8988T (cell line): Measurements from ENCODE around the gene MBNL1.

Source experiments
- DNase-seq: peaks from one replicate; pipeline ENCODE4 v3.0.0; 2011

Gene MBNL1

GRCh38 chr3:152254041-152254440 is 14.7 kb upstream of the MBNL1 start:
- DNase-seq, result no peak

GRCh38 chr3:152255290-152255689 is 13.4 kb upstream of the MBNL1 start:
- no peak for DNase-seq

DNA sequence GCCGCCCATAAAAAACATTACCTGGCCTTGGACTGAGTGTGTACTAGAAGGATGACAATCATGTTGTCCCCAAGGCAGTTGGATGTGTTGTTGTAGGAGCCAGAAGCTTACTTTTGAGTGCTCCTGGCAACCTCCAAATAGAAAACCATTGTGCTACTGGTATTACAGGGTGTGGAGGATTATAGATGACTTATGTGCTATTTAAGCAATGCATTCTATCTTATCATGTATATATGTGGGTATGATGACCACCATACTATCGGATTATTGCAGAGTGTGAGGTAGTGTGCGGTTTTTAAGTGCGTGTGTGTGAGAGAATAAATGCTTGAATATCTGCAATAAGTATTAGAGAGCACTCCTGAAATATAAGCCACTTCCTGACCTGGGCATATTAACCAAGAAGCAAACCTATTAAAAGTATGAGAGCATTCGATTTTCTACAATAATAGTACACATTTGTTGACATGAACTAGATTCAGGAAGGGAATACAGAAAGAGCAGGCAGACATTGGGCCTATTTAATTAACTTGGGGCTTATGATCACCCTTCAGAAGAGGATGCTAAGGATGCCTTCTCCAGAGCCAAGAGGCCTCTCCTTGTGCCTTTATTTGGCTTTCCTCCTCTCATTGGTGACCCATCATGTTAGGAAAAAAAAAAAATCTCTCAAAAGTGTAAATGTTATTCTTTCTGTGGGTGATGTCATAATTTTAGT is 11.7 kb upstream of the MBNL1 start:
- no peak for DNase-seq

DNA sequence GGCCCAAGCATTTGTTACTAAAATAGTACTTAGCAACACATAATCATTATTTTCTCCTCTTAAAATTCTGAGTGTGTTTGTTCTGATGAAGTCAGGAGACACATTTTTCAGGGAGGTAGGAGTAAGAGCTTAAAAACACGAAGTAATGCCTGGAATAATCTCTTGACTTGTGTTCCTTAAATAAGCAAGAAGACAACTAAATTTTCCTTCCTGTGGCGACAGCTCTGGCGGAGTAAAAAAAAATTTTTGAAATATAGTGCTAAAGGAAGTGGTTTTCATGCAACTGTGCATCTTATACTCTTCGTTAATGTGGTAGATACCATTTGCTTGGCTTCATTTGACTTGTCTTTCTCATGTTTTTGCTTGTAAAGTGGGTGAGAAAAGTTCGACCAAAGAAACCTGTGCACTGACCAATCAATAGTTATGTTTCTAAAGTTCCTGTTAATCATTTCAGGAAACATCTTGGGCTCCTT is 11.1 kb upstream of the MBNL1 start:
- DNase-seq, result no peak

- no peak for DNase-seq
These were observed 10.0 kb upstream of the MBNL1 start for GRCh38 chr3:152258448-152259393.

DNA sequence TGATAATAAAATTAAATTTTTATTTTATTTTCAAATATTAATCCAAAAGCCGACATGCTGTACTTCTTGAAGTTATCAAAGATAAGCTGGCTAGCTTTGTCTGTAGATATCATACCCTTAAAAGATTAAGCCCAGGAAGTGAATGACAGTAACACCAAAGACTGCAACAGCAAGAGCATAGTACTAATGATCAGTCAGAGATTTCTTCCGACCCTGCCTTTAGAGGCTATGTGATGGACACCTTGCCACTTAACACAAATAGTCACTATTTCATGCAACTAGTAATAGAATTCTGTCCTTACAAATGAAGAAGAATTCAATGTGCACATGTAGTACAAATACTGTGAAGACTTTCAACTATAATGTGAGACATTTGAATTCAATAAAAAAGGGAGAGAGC is 9.3 kb upstream of the MBNL1 start:
- DNase-seq, result no peak

- no peak for DNase-seq
These were observed 8.7 kb upstream of the MBNL1 start for GRCh38 chr3:152260026-152260425.

DNA sequence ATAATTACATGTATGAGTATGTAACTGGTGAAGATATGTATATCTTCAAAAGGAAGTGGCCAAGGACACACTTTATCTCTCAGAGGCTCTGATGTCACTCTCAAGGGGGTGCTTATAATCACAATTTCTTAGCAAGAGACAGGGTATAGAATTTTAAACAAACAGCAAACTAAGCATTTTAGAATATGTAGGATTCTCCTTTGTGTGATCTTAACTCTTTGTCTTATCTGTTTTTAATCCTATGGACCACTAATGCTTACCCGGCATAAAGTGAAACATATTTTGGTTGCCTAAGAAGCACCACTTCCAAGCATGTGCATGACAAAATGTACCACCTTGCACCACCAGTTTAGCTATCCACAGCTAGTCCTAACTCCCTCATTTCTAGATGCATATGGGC is 8.2 kb upstream of the MBNL1 start:
- no peak for DNase-seq

GRCh38 chr3:152261329-152261728 is 7.4 kb upstream of the MBNL1 start:
- DNase-seq, result no peak

DNA sequence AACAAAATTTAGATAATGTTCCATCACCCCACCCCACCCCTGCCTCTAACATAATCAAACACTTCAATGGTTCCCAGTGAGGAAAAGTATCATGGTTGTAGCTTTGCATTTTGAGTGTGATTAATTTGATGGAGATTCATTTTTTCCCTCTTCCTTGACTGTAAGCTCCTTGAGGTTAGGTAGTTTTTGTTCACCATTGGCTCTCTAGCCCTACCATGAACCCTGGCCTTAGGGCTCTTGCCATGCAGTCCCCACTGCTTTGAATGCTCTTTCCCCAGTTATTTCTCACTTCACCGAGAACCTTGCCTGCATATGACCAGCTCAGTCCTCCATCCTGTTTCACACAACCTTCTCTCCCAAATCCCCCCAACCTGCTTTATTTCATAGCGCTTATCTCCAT is 5.0 kb upstream of the MBNL1 start:
- no peak for DNase-seq

- DNase-seq, result no peak
These were observed 4.4 kb upstream of the MBNL1 start for GRCh38 chr3:152264378-152264777.

DNA sequence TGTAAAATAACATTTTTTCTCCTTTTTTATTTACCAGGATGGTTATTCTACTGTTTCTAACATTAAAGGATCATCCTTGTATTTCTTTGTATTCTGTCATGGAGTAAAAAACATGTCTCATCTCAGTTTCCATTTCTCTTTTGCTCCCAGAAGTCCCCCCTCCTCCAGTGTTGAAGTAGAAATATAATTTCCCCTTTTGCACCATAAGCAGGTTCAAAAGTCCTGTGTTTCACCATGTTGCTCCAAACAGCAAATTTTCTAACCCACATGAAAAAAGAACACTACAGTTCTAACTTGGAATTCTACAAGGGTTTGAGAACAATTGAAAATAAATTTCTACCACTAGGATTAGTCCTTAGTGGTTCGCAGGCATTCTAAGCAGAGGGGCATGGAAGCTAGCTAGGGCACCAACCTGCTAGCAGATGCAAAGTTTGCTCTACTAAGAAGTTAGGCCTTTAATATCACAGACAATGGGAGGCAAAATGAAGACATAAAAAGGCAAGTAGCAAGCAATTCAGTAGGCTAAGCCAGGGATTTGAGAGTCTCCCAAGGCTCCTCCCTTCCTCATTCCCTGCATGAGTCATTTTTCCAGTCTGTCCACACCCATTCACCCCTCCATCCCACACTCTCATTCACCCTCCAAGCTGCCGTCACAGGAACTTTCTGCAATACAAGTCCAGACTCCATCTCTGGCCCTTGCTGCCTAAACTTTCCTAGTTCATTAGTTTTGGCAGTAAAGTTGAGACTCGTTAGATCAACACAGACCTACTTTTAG is 2.3 kb upstream of the MBNL1 start:
- no peak for DNase-seq

DNA sequence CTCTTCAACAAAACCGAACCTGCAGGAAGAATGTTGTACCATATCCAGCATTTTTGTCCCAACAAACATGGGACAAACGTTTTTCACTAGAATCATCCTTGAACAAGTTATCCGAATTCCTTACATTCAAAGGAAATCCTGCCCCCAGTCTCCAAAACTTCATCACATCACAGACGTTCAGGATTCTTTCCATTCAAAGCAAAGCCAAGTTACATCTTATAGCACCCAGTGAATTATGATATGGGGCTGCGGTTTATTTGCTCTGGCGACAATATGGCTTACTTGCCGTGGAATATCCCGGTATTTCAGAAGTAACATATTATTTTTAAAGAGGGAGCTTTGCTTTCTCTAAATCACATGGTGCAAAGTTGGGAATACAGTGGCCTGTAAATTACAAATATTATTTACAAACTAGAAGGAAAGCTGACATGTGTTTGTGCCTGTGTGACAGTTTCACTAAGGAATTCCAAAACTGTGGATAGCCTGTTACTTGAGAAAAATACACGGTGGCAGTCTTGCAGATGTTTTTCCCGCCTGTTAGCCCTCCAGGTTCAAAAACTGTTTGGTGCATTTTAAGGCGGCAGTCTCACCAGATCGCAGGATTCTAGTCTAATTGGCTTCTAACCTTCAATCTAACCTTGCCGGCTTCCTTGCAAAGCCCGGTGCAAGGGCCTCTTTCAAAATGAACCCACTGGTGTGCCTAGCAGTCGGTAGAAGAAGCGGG is 736 bp upstream of the MBNL1 start:
- DNase-seq, result no peak

GRCh38 chr3:152269056-152269830 is 514 bp downstream of the MBNL1 start:
- no peak for DNase-seq

DNA sequence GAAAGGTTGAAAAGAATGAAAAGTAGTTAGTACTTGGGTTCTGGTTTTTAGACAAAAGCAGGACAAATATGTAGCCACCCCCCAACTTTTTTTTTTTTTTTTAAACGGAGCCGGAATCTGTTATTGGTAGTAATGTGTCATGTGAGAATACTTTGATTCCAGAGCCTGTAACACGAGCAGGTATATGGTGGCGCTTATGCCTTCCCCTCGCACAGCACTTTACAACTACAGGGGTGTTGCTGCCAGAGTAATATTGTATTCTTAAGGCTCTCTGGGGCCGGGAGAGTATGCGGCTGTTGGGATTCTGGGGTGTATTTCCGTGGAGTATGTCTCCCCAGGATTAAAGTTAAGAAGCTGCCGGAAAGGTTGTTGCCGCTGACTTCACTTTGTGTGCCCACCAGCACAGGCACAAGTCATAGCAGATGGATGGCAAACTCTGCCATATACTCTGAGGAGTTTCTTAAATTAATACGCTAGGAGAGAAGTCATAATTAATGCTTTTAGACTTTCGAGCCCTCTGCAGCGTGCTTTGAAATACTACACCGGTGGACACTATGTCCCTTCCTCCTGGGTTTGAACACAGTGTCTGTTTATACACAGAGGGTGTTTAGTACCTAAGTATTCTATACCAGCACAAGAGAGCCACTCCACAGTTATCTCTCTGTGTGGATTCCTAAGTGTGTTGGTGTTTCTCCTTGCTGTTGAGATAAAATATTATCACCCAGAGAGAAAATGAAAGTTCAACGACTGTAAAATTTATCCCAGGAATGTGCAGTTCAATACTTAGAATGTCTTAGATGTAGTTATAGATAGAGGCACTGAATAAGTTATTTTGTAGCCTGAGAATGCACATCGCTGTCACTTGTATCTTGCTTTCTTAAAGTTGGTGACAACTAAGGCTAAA is 1.4 kb downstream of the MBNL1 start:
- no peak for DNase-seq

DNA sequence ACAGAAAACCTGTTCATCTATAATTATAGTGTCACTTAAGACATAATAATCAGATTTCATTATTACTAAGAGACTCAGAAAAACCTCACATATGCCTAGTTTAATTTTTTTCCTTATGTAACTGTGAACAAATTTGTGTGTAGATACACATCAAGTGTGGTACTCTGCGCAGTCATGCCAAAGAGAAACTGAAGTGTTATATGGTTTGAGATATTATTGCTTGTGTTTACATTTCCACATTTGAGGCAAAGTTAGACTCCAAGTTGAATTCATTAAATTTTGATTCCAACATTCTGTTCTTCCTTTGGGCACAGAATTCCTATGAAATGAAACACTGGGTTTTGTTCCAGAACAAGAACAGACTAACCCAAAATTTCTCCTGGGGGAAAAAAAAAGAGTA is 2.2 kb downstream of the MBNL1 start:
- DNase-seq, result no peak

DNA sequence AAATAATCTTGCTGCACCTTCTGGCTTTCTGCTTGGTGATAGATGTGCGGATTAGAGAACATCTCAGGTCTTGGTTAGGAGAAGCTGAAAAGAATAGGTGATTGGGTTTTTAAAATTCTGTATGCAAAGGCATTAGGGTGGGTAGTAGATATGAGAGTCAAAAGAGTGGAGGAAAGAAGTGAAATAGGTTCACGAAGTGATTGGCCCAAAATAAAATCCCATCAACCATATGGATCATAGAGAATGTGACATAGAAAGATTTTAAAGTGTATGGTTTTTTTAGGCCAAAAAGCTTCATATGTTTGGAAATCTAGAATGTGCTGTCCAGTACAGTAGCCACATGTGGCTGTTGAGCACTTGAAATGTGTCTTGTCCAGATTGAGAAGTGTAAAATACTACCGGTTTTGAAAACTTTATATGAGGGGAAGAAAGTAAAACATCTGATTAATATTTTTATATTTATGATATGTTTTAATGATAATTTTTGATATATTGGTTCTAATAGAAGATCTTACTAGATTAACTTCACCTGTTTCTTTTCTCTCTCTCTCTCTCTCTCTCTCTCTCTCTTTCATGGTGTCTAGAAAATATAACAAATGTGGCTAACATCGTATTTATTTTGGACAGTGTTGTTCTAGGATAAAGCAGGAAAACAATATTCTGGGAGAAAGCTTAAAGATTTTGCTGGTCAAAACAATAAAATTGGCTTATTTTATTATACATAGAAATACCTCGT is 2.9 kb downstream of the MBNL1 start:
- DNase-seq, result no peak

DNA sequence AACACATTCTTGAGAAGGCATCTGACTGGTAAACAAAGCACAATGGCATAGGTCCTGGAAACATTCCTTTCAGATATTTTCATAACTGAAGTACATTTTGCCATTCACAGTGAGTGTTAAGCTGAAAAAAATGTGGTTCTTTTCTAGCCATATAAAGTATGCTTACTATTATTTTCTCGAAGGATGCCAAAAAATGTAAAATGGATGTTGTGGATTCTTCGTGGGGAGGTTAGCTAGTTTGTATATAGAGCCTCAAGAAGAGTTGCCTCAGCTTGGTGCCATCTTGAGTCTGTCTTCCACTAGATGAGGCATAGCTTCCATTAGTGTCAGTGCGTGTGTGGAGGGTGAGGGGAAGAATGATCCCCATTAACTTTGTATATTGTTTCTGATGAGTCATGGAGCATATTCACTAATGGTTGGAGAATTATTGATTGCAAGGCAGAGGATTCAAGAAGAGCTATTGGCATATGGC is 4.1 kb downstream of the MBNL1 start:
- DNase-seq, result no peak

DNA sequence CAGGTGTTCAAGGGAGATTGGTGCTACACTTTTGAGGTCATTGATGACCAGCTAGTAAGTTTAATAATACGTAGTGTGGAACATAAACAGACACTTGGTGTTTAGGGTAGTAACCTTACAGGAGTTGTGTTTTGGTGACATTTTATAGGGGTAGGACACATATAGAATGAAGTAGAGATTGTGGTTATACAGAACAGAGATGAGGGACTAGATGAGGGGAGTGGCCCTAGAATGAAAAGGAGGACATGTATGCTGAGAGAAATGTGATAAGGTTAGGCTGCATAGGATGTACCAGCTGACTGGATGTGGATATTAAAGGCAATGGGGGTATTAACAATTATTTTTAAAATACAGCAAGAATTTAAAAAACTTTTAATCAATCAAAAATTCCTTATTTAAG is 8.0 kb downstream of the MBNL1 start:
- no peak for DNase-seq

DNA sequence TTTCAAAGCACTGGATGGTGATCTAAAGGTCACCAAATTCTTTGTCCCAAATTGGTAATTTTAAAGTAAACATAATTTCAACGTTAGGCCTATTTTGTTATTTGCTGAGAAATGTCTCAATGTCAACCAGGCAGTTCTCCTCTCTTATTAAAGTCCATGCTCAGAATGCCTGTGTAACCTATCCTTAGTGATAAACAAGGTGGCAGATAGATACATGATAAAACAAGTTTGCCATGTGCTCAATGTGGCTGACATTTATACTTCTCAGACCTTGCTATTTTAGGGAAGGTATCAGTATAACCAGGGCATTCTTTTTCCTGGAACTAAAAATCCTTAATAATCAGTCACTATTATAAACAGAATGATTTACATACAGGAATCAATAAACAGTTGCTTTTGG is 8.5 kb downstream of the MBNL1 start:
- no peak for DNase-seq
